Nephron (organoid): Measurements from ENCODE around the gene SLC6A7.
A peak's percentile ranks its signal among the peaks of the same experiment; 100 is the strongest.

Source experiments
- H3K27ac Mint-ChIP-seq, 3 experiments: 2 replicates each; pipeline ENCODE4 v1.8.0; 2020; ENCODE audit warnings: mixed read lengths in 3 of 3, mild to moderate bottlenecking in 2 of 3, moderate library complexity in 1 of 3
- H3K27me3 Mint-ChIP-seq: 2 replicates; pipeline ENCODE4 v1.8.0; 2021; ENCODE audit warnings: low read depth, mild to moderate bottlenecking, moderate library complexity, mixed read lengths
- H3K36me3 Mint-ChIP-seq: 2 replicates; pipeline ENCODE4 v1.8.0; 2020; ENCODE audit warnings: low read depth, mixed read lengths
- H3K4me1 Mint-ChIP-seq: 2 replicates; pipeline ENCODE4 v1.8.0; 2020; ENCODE audit warnings: mixed read lengths
- H3K4me3 Mint-ChIP-seq, 3 experiments: 2 replicates each; pipeline ENCODE4 v1.8.0; 2020; ENCODE audit warnings: mild to moderate bottlenecking in 3 of 3, mixed read lengths in 3 of 3, moderate library complexity in 2 of 3
- H3K9me3 Mint-ChIP-seq: 2 replicates; pipeline ENCODE4 v1.8.0; 2020; ENCODE audit warnings: mixed read lengths
- TF ChIP-seq, protein P1 (sequence below), 3 experiments: fragments of 200-600 bp; sonication (generic); IDR thresholded peaks; one replicate each; pipeline ENCODE4 v1.5.0; 2021; ENCODE audit warnings: antibody characterized with exemption in 3 of 3; ENCODE audit not compliant: unreplicated experiment in 3 of 3

Gene SLC6A7

DNA sequence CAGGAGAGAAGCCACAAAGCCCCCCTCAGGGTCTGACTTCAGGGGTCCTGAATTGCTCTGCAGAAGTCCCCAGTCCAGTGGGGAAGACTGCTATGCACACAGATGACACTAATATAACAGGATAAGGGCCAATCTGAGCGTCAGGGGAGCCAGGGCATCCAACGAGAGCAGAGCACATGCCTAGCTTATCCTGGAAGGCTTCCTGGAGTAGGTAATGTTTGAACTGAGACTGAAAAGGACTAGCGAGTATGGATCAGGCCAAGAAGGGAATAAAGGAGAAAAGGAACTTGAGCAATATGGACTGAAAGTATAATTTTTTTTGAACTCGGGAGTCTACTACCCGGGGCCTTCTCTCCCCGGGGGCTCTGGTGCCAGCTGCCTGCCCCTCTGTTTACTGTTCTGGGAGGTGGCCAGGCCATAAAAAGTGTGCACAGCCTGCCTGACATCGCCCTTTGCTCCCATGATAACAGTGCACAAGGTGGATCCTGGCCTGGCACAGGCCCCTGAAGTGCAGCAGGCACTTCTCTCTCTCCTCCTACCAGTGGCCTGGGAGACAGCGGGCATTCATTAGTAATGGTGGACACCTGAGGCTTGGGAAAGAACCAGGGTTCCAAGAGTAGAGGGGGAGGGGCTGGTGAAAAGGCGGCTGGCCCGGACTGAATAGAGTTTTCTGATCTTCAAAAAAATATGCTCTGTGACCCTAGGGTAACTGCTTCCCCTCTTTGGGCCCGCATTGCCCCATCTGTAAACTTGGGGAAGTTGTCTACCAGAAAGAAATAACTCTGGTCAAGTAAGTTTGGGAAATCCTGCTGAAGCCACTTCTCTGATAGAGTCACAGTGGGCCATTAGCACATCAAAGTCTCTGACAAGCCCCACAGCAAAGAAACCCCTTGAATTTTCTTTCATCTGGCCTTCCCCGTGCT is 4.6 kb upstream of the SLC6A7 start:
- no peak overlapping the region for H3K4me3 Mint-ChIP-seq
- H3K27me3 Mint-ChIP-seq: peaks cover 28% of the 10 kb centered on the region
- no peaks in the 10 kb centered on the region for H3K9me3 Mint-ChIP-seq
- H3K36me3 Mint-ChIP-seq: no peaks in the 10 kb centered on the region
- H3K27ac Mint-ChIP-seq: no peak overlapping the region
- TF ChIP-seq, protein P1, sequence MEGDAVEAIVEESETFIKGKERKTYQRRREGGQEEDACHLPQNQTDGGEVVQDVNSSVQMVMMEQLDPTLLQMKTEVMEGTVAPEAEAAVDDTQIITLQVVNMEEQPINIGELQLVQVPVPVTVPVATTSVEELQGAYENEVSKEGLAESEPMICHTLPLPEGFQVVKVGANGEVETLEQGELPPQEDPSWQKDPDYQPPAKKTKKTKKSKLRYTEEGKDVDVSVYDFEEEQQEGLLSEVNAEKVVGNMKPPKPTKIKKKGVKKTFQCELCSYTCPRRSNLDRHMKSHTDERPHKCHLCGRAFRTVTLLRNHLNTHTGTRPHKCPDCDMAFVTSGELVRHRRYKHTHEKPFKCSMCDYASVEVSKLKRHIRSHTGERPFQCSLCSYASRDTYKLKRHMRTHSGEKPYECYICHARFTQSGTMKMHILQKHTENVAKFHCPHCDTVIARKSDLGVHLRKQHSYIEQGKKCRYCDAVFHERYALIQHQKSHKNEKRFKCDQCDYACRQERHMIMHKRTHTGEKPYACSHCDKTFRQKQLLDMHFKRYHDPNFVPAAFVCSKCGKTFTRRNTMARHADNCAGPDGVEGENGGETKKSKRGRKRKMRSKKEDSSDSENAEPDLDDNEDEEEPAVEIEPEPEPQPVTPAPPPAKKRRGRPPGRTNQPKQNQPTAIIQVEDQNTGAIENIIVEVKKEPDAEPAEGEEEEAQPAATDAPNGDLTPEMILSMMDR (IDR thresholded peaks at IDR 0.05; ENCODE audit: unreplicated experiment in 3 of 3): no peak
- H3K4me1 Mint-ChIP-seq: peaks cover 27% of the 10 kb centered on the region

DNA sequence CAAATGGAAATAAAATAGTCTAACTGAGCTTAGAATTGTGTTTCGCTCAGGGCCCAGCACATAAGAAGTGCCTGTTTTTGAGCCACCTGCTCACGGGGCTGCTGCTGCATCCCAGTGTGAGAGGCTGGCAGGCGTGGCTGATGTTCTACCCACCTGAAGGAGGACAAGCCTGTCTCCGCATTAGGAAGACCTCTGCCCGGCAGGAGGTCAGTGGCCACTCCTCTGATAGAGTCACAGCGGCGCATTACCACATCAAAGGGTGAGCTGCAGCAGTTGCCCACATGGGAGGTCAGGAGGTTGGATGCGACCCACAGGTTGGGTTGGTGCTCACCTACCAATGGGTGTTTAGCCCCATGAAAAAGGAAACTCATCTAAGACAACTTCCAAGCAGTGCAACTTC is 3.7 kb upstream of the SLC6A7 start:
- H3K36me3 Mint-ChIP-seq: no peaks in the 10 kb centered on the region
- H3K27me3 Mint-ChIP-seq: peaks cover 33% of the 10 kb centered on the region
- H3K9me3 Mint-ChIP-seq: no peaks in the 10 kb centered on the region
- no peak overlapping the region for H3K4me3 Mint-ChIP-seq
- peaks cover 18% of the 10 kb centered on the region for H3K4me1 Mint-ChIP-seq
- H3K27ac Mint-ChIP-seq: no peak overlapping the region
- TF ChIP-seq, protein P1 (IDR thresholded peaks at IDR 0.05; ENCODE audit: unreplicated experiment in 3 of 3): no peak

DNA sequence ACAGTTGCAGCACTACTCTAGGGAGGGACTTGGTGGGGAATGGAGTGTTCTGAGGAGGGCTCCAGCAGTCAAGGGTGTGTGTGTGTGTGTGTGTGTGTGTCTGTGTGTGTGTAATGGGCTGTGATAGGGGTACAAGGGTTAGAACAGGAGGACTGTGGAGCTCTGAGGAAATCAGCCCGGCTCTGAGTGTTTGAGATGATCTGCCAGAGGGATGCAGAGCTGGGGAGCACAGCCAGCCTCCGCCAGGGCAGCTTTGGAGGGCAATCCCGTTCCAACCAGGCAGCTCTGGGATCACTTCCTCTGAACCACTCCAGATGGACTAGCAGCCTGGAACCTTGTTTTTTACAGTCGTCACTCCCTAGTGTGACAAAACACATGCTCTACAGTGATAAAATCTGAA is 3.0 kb upstream of the SLC6A7 start:
- Mint-ChIP-seq H3K4me3 (no peak overlapping the region), H3K27me3 (peaks cover 39% of the 10 kb centered on the region), H3K9me3 (no peaks in the 10 kb centered on the region), H3K4me1 (peaks cover 11% of the 10 kb centered on the region), H3K36me3 (no peaks in the 10 kb centered on the region), H3K27ac (no peak overlapping the region)
- TF ChIP-seq, protein P1 (IDR thresholded peaks at IDR 0.05; ENCODE audit: unreplicated experiment in 3 of 3): no peak

DNA sequence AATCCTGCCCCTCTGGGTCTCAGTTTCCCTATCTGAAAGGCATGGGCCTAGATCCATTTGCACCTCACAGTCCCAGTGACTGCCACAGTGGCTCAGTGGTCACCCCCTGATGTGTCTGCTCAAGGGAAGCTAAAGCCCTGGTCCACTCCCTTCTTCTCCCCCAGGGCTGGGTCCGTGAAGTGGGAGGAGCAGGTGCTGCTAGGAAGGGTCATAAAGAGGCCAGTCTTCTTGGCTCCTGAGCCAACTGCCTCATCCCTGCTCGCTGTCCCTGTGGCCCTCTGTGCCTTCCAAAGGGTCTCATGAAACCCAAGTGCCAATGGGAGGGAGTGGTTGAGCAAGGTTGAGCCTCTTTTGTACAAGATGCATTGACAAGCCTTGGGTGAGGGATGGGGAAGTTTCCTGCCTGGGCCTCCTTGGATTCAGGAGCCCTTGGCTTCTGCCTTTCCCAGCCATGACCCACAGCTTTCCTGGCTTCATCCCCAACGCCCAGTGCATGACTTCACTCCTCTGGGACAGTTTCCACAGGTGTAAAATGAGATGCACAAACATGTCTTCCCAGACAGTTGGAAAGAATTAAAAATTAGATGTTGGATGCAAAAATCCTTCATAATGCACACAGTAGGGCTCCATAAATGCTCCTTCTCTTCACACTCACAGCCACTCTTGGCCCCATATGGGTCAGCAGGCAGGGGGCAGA is 1.6 kb upstream of the SLC6A7 start:
- H3K36me3 Mint-ChIP-seq: no peaks in the 10 kb centered on the region
- TF ChIP-seq, protein P1 (IDR thresholded peaks at IDR 0.05; ENCODE audit: unreplicated experiment in 3 of 3): no peak
- peaks cover 47% of the 10 kb centered on the region for H3K27me3 Mint-ChIP-seq
- H3K27ac Mint-ChIP-seq: no peak overlapping the region
- no peaks in the 10 kb centered on the region for H3K9me3 Mint-ChIP-seq
- H3K4me1 Mint-ChIP-seq: peaks cover 7% of the 10 kb centered on the region
- no peak overlapping the region for H3K4me3 Mint-ChIP-seq

DNA sequence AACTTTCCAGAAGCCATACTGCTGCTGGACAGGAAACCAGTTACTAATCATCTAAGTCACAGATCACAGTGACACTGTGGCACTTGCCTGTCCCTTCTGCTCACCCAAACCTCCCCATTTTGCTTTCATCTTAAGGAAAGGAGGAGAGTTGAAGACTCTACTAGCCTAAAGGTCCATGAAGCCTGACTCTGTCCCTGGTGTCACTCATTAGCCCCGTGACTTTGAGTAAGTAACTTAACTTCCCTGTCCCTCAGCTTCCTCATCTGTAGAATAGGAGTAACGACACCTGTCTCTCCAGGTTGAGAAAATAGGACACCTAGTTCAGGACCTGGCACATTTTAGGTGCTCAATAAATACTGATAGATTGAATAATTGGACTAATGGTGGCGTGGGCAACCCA is 536 bp upstream of the SLC6A7 start:
- Mint-ChIP-seq H3K27ac (no peak overlapping the region), H3K9me3 (no peaks in the 10 kb centered on the region), H3K4me3 (peak overlapping the region; percentile 17 to 50 (median 40)), H3K27me3 (peaks cover 47% of the 10 kb centered on the region), H3K4me1 (peaks cover 7% of the 10 kb centered on the region), H3K36me3 (no peaks in the 10 kb centered on the region)
- TF ChIP-seq, protein P1 (IDR thresholded peaks at IDR 0.05; ENCODE audit: unreplicated experiment in 3 of 3): no peak
